Upper lobe of left lung (tissue), 4 donors: ENCODE results near the gene CHCHD3.

Source experiments
- EP300 ChIP-seq, 4 donors: sonication (generic); formaldehyde crosslinking; IDR thresholded peaks; one replicate each; pipeline ENCODE4 v1.5.1; 2017; ENCODE audit warnings: antibody characterized with exemption in 4 of 4, control low read depth in 2 of 4
- POLR2AphosphoS5 ChIP-seq, 2 donors: sonication (generic); formaldehyde crosslinking; IDR thresholded peaks; one replicate each; pipeline ENCODE4 v1.5.1; 2017; ENCODE audit warnings: antibody characterized with exemption in 2 of 2
- TF ChIP-seq, protein P1 (sequence below), 6 experiments: fragments of 450-650 bp in 4 of 6; fragments of 200-600 bp in 2 of 6; sonication (generic) in 2 of 6; IDR thresholded peaks; one replicate each; pipeline ENCODE4 v1.5.1; 2016 to 2019; ENCODE audit warnings: antibody characterized with exemption in 6 of 6

DNA sequence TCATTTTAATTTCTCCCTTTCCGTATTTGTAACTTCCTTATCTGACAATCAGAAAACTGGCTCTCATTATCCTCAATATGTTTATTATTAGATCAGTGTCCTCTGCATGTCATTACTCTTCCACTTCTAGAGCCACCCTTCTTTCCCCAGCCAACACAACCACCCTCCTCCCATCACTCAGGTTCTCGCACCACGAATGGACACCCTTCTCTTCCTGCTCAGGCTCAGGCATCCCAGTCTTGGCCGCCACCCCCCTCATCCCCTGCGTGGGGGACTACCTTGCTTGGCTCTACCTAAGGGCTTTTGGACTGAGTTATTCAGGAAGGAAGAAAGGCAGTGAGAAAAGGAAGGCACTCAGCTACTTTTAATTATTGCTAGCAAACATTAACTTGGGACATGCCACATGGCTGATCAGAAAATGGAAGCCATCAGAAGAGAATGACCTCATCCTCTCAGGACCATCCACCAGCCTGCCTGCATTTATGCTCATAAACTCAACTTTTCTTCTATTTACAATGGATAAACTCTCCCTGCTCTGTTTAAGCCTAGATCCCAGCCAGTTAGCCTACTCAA lies 305.8 kb downstream of the CHCHD3 start:
- TF ChIP-seq, protein P1, sequence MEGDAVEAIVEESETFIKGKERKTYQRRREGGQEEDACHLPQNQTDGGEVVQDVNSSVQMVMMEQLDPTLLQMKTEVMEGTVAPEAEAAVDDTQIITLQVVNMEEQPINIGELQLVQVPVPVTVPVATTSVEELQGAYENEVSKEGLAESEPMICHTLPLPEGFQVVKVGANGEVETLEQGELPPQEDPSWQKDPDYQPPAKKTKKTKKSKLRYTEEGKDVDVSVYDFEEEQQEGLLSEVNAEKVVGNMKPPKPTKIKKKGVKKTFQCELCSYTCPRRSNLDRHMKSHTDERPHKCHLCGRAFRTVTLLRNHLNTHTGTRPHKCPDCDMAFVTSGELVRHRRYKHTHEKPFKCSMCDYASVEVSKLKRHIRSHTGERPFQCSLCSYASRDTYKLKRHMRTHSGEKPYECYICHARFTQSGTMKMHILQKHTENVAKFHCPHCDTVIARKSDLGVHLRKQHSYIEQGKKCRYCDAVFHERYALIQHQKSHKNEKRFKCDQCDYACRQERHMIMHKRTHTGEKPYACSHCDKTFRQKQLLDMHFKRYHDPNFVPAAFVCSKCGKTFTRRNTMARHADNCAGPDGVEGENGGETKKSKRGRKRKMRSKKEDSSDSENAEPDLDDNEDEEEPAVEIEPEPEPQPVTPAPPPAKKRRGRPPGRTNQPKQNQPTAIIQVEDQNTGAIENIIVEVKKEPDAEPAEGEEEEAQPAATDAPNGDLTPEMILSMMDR (IDR thresholded peaks at IDR 0.05) = no peak
- TF ChIP-seq POLR2AphosphoS5 (IDR thresholded peaks at IDR 0.05) = no peak
- no peak for TF ChIP-seq EP300 (IDR thresholded peaks at IDR 0.05)
